DOHH2 (cell line): ENCODE data around the gene CDK5.
"Not testable (repeated sequence)": the region's sequence is repeated elsewhere in the genome, so short reads cannot be mapped to it uniquely, and the experiment has no call there.

Source experiments
- H3F3A ChIP-seq: fragments of 200-600 bp; sonication (generic), shearing (Covaris generic); 2 replicates; pipeline ENCODE4 v1.6.0; 2016; ENCODE audit warnings: antibody characterized with exemption, mild to moderate bottlenecking; ENCODE audit not compliant: control insufficient read depth, insufficient read depth
- H3K27ac ChIP-seq: fragments of 200-600 bp; sonication (generic); 2 replicates; pipeline ENCODE4 v1.5.1; 2014; ENCODE audit warnings: low read depth, mild to moderate bottlenecking, low read length, moderate library complexity
- H3K27me3 ChIP-seq: fragments of 200-600 bp; sonication (generic); 2 replicates; pipeline ENCODE4 v1.6.1; 2014; ENCODE audit warnings: mild to moderate bottlenecking, low read length, mixed read lengths; ENCODE audit not compliant: control insufficient read depth
- H3K36me3 ChIP-seq: fragments of 200-600 bp; sonication (generic); 2 replicates; pipeline ENCODE4 v1.6.1; 2014; ENCODE audit warnings: mild to moderate bottlenecking, low read length, moderate library complexity, mixed read lengths; ENCODE audit not compliant: control insufficient read depth
- H3K4me1 ChIP-seq: fragments of 200-600 bp; sonication (generic); 2 replicates; pipeline ENCODE4 v1.6.1; 2014; ENCODE audit warnings: mild to moderate bottlenecking, low read length, mixed read lengths; ENCODE audit not compliant: control insufficient read depth
- H3K4me2 ChIP-seq: fragments of 200-600 bp; sonication (generic); 2 replicates; pipeline ENCODE4 v1.6.0; 2014; ENCODE audit warnings: mild to moderate bottlenecking, low read length, moderate library complexity
- H3K4me3 ChIP-seq: fragments of 200-600 bp; sonication (generic); 2 replicates; pipeline ENCODE4 v1.5.1; 2014; ENCODE audit warnings: mild to moderate bottlenecking, low read length, mixed read lengths
- H3K79me2 ChIP-seq: fragments of 200-600 bp; sonication (generic); 2 replicates; pipeline ENCODE4 v1.6.1; 2014; ENCODE audit warnings: mild to moderate bottlenecking, low read length, mixed read lengths; ENCODE audit not compliant: control insufficient read depth
- H3K9me2 ChIP-seq: fragments of 200-600 bp; sonication (generic); replicated peaks from 2 replicates; pipeline ENCODE4 v1.6.1; 2014; ENCODE audit warnings: mild to moderate bottlenecking, low read length, mixed read lengths; ENCODE audit not compliant: control insufficient read depth
- H3K9me3 ChIP-seq: fragments of 200-600 bp; sonication (generic); 2 replicates; pipeline ENCODE4 v1.6.1; 2014; ENCODE audit warnings: antibody characterized with exemption, low read length, mixed read lengths; ENCODE audit not compliant: control insufficient read depth, insufficient read depth
- H4K20me1 ChIP-seq: fragments of 200-600 bp; sonication (generic); 2 replicates; pipeline ENCODE4 v1.6.0; 2014; ENCODE audit warnings: low read depth, mild to moderate bottlenecking, antibody characterized with exemption, low read length, moderate library complexity; ENCODE audit not compliant: control insufficient read depth, insufficient read depth
- EZH2phosphoT487 ChIP-seq: fragments of 200-600 bp; sonication (generic); IDR thresholded peaks from 2 replicates; pipeline ENCODE4 v1.6.1; 2017; ENCODE audit warnings: borderline replicate concordance, mild to moderate bottlenecking, antibody characterized with exemption, low read length, moderate library complexity, mixed read lengths
- TF ChIP-seq, protein P1 (sequence below): fragments of 200-600 bp; sonication (generic); IDR thresholded peaks from one replicate; pipeline ENCODE4 v1.5.1; 2014; ENCODE audit warnings: antibody characterized with exemption, mild to moderate bottlenecking, low read depth, low read length; ENCODE audit not compliant: poor library complexity, severe bottlenecking

The CDK5 gene

DNA sequence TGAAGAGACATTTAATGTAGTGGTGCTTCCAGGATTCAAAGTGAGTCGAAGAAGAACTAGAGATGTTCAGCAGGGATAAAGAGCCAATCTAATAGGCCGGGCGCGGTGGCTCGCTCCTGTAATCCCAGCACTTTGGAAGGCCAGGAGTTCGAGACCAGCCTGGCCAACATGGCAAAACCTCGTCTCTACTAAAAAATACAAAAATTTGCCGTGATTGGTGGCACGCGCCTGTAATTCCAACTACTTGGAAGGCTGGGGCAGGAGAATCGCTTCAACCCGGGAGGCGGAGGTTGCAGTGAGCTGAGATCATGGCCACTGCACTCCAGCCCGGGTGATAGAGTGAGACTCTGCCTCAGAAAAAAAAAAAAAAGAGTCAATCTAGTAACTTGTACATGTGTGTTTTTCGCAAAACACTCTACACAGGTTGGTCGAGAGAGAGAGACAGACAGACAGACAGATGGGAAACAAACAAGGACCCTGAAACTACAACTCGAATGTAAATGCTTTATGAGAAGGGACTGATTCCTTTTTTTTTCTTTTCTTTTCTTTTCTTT, 28.7 kb downstream of the CDK5 start:
- Histone ChIP-seq H3K4me3 (peak overlapping the region; percentile 97), H3K36me3 (peaks cover 6% of the 10 kb centered on the region), H3K27me3 (no peaks in the 10 kb centered on the region), H3K27ac (peak overlapping the region; percentile 38), H3K79me2 (peaks cover 18% of the 10 kb centered on the region), H3K9me2 (no peaks in the 10 kb centered on the region), H3K4me1 (peaks cover 21% of the 10 kb centered on the region), H4K20me1 (no peaks in the 10 kb centered on the region), H3K4me2 (peak overlapping the region; percentile 84), H3K9me3 (no peaks in the 10 kb centered on the region), H3F3A (no peaks in the 10 kb centered on the region)
- TF ChIP-seq, protein P1, sequence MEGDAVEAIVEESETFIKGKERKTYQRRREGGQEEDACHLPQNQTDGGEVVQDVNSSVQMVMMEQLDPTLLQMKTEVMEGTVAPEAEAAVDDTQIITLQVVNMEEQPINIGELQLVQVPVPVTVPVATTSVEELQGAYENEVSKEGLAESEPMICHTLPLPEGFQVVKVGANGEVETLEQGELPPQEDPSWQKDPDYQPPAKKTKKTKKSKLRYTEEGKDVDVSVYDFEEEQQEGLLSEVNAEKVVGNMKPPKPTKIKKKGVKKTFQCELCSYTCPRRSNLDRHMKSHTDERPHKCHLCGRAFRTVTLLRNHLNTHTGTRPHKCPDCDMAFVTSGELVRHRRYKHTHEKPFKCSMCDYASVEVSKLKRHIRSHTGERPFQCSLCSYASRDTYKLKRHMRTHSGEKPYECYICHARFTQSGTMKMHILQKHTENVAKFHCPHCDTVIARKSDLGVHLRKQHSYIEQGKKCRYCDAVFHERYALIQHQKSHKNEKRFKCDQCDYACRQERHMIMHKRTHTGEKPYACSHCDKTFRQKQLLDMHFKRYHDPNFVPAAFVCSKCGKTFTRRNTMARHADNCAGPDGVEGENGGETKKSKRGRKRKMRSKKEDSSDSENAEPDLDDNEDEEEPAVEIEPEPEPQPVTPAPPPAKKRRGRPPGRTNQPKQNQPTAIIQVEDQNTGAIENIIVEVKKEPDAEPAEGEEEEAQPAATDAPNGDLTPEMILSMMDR: no peak
- TF ChIP-seq EZH2phosphoT487: no peak

DNA sequence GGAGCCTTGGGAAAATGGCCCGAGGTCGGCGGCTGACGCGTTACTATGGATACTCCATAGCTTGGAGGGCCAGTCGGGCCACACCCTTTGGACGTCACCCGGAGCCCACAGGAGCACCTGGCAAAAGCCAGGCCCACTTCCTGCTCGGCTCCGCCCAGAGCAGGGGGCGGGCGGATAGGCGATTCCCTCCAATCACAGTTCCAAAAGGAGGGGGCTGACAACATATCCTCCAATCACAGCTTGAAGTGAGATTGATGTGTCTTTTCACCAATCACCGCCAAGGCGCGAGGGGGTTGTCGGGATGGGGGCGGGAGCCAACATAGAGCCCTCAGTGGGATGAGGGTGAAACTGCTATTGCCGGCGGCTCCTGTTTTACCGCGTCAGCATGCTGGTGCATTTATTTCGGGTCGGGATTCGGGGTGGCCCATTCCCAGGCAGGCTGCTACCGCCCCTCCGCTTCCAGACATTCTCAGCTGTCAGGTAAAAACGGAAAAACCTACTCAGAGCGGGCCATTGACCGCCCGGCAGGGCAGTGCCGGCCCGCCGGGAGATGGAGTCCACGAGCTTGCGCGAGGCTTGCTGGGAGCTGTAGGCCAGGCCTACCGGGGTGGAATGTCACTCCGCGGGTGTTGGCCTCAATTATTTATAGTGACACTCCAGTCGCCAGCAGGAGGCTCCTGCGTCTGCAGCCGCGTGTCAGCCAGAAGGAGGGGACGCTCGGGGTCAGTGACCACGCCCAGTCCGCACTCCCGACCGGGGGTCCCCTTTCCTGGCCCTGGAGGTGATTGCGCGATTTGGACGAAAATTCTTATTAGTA, 29.4 kb downstream of the CDK5 start, which contains the start of gene ABCB8:
Gene ABCB8, plus strand, starts transcription at position 320 of the 817 bp plus-strand sequence. Its CDS starts 66 bp downstream, at position 386.
- Histone ChIP-seq H3K27ac (peak within 1 kb of the TSS; percentile 38), H3K9me3 (no peaks in the 10 kb centered on the region), H3K4me2 (peak within 1 kb of the TSS; percentile 84), H4K20me1 (no peaks in the 10 kb centered on the region), H3K79me2 (peaks cover 18% of the 10 kb centered on the region), H3K27me3 (no peaks in the 10 kb centered on the region), H3K4me3 (peak within 1 kb of the TSS; percentile 97), H3K36me3 (peaks cover 6% of the 10 kb centered on the region), H3K9me2 (no peaks in the 10 kb centered on the region), H3K4me1 (peaks cover 21% of the 10 kb centered on the region), H3F3A (no peaks in the 10 kb centered on the region)
- TF ChIP-seq, protein P1: peak; percentile 61
- no peak for TF ChIP-seq EZH2phosphoT487

DNA sequence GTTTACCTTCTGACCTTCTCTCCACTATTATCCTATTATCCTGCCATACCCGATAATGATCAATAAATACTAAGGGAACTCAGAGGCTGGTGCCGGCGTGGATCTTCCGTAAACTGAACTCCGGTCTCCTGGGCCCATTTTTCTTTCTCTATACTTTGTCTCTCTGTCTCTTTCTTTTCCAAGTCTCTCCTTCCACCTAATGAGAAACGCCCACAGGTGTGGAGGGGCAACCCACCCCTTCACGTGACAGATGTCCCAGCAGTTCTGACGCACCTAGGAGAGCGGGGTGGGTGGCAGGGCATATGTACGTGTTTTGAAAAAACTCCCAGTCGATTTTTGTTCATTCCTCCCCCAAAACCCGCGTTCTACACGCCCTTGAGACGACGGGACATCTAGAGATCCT, 30.0 kb downstream of the CDK5 start:
- not testable (repeated sequence) for H3K27ac ChIP-seq, H3K9me3 ChIP-seq, H3K27me3 ChIP-seq, H3K9me2 ChIP-seq, H3F3A ChIP-seq, H4K20me1 ChIP-seq, H3K36me3 ChIP-seq
- peaks cover 18% of the 10 kb centered on the region for H3K79me2 ChIP-seq
- peak overlapping the region; percentile 97 for H3K4me3 ChIP-seq
- peaks cover 21% of the 10 kb centered on the region for H3K4me1 ChIP-seq
- peak overlapping the region; percentile 84 for H3K4me2 ChIP-seq

DNA sequence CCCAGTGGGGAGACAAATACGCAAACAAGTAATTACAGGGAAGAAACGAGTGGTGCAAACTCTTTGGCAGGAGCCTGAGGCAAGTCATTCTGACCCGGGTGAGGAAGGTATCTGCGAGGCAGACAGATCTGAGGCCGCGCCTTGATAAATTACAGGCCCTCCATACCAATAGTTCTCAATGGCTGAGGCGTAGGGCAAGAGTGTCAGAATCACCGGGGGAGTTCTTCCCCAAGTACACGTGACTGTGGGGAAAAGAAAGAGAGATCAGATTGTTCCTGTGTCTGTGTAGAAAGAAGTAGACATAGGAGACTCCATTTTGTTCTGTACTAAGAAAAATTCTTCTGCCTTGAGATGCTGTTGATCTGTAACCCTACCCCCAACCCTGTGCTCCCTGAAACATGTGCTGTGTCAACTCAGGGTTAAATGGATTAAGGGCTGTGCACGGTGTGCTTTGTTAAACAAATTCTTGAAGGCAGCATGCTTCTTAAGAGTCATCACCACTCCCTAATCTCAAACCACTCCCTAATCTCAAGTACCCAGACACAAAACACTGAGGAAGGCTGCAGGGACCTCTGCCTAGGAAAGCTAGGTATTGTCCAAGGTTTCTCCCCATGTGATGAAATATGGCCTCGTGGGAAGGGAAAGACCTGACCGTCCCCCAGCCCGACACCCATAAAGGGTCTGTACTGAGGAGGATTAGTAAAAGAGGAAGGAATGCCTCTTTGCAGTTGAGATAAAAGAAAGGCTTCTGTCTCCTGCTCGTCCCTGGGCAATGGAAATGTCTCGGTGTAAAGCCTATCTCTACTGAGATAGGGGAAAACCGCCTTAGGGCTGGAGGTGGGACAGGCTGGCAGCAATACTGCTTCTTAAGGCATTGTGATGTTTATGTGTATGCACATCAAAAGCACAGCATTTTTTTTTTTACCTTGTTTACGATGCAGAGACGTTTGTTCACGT, 30.6 kb downstream of the CDK5 start:
- not testable (repeated sequence) for H4K20me1 ChIP-seq, H3F3A ChIP-seq, H3K9me3 ChIP-seq, H3K9me2 ChIP-seq, H3K27ac ChIP-seq, H3K36me3 ChIP-seq, H3K27me3 ChIP-seq
- Histone ChIP-seq H3K4me1 (peaks cover 21% of the 10 kb centered on the region), H3K4me3 (peak overlapping the region; percentile 97), H3K4me2 (peak overlapping the region; percentile 84), H3K79me2 (peaks cover 18% of the 10 kb centered on the region)
